Adrenal gland (tissue), 5 donors: ENCODE measurements around the gene POLR3E.

Experiments
- CTCF ChIP-seq, 6 experiments: fragments of 450-650 bp in 4 of 6; fragments of 200-600 bp in 2 of 6; sonication (generic) in 1 of 6; IDR thresholded peaks; 1 replicate in 5 of 6; 2 replicates in 1 of 6; pipeline versions ENCODE4 v1.5.1 to v1.8.0; 2016 to 2021; ENCODE audit warnings: antibody characterized with exemption in 6 of 6, mild to moderate bottlenecking in 2 of 6, moderate library complexity in 1 of 6
- POLR2A ChIP-seq, 2 donors: fragments of 450-650 bp; IDR thresholded peaks; one replicate each; pipeline ENCODE4 v1.6.1; 2017; ENCODE audit warnings: antibody characterized with exemption in 2 of 2, mild to moderate bottlenecking in 2 of 2, moderate library complexity in 1 of 2
- donor health status: DM: no; HTN: no; CAD: no.

- TF ChIP-seq CTCF (IDR thresholded peaks at IDR 0.05) (no peak), POLR2A (IDR thresholded peaks at IDR 0.05) (no peak)
Measured at GRCh38 chr16:22336581-22336980, 39.4 kb downstream of the POLR3E start.
